ENCODE results near the gene CCDC12.
"Not testable (repeated sequence)": the region's sequence is repeated elsewhere in the genome, so short reads cannot be mapped to it uniquely, and the experiment has no call there.

The CCDC12 gene

GRCh38 chr3:46978985-46979944 is 2.7 kb upstream of the CCDC12 start, which contains the start of gene NBEAL2:
Gene NBEAL2, plus strand, starts transcription at chr3:46979666. Its CDS starts 196 bp downstream, at chr3:46979862.
- DNase-seq = peak; percentile 96

- DNase-seq = no peak
Measured at GRCh38 chr3:46978381-46978780, 1.8 kb upstream of the CCDC12 start.

GRCh38 chr3:46977811-46978195 is 1.3 kb upstream of the CCDC12 start:
- no peak for DNase-seq

- DNase-seq = no peak
Measured at GRCh38 chr3:46974421-46975171, 1.9 kb downstream of the CCDC12 start.

- no peak for DNase-seq
Measured at GRCh38 chr3:46972396-46972795, 4.1 kb downstream of the CCDC12 start.

GRCh38 chr3:46971742-46972141 is 4.8 kb downstream of the CCDC12 start:
- DNase-seq = no peak

- DNase-seq = no peak
Measured at GRCh38 chr3:46971151-46971550, 5.4 kb downstream of the CCDC12 start.

GRCh38 chr3:46970391-46971091 is 6.0 kb downstream of the CCDC12 start:
- DNase-seq = no peak

- no peak for DNase-seq
Measured at GRCh38 chr3:46968783-46969428, 7.6 kb downstream of the CCDC12 start.

GRCh38 chr3:46966811-46967210 is 9.7 kb downstream of the CCDC12 start:
- DNase-seq = no peak

GRCh38 chr3:46965151-46965550 is 11.4 kb downstream of the CCDC12 start:
- DNase-seq = peak; percentile 43

GRCh38 chr3:46964038-46964590 is 12.4 kb downstream of the CCDC12 start:
- not testable (repeated sequence) for DNase-seq

- no peak for DNase-seq
Measured at GRCh38 chr3:46962990-46963389, 13.6 kb downstream of the CCDC12 start.

- no peak for DNase-seq
Measured at GRCh38 chr3:46962427-46962826, 14.1 kb downstream of the CCDC12 start.

GRCh38 chr3:46960835-46961234 is 15.7 kb downstream of the CCDC12 start:
- no peak for DNase-seq

- DNase-seq = no peak
Measured at GRCh38 chr3:46960081-46960701, 16.4 kb downstream of the CCDC12 start.

GRCh38 chr3:46959161-46959511 is 17.4 kb downstream of the CCDC12 start:
- DNase-seq = peak; percentile 29

GRCh38 chr3:46958467-46959160 is 17.9 kb downstream of the CCDC12 start:
- DNase-seq = no peak

GRCh38 chr3:46957092-46957820 is 19.3 kb downstream of the CCDC12 start:
- no peak for DNase-seq

- no peak for DNase-seq
Measured at GRCh38 chr3:46955801-46956259, 20.7 kb downstream of the CCDC12 start.

All from CD4-positive, alpha-beta T cell treated with Interferon gamma for 1 hour (primary cell).